ENCODE results near the gene VPS11. TPM values are rescaled to one million over a fixed set of nuclear protein-coding genes. Genes with fewer than 3 reads are reported as not detected.
A peak's percentile ranks its signal among the peaks of the same experiment; 100 is the strongest.

The VPS11 gene
- total RNA-seq, 1 experiment from 2014 or later = 48.7 TPM

DNA sequence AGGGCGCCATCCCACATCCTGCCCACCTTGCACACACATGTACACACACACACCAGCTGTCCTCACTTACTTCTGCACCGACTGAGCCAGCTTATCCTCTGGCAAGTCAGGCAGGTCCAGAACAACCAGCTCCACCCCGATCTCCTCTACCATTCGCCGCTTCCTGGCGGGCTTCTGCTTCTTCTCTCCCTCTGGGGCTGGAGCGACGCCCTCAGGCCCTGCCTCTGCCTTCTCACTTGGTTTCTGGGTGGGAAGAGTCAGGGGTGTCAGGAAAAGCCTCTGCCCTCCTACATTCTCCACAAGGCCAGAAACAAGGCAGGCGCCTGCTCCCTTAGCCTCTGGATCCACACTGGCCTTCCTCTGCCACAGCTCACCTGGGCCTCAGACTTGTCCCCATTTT is 19.0 kb upstream of the VPS11 start:
- Histone ChIP-seq H3K4me2 (ENCODE audit: low read length) (no peak overlapping the region), H3K36me3 (ENCODE audit: low read depth, low read length) (peaks cover 69% of the 10 kb centered on the region), H4K20me1 (ENCODE audit: low read length) (no peaks in the 10 kb centered on the region), H3K4me3 (ENCODE audit: low read length) (no peak overlapping the region), H3K9me3 (ENCODE audit: low read length) (no peaks in the 10 kb centered on the region), H2AFZ (ENCODE audit: low read length) (no peak overlapping the region), H3F3A (ENCODE audit: low read length, unreplicated experiment) (no peaks in the 10 kb centered on the region), H3K79me2 (ENCODE audit: low read length) (no peaks in the 10 kb centered on the region), H3K9me2 (replicated peaks; ENCODE audit: low read length) (no peaks in the 10 kb centered on the region), H3K27me3 (ENCODE audit: low read length) (no peaks in the 10 kb centered on the region), H3K27ac (ENCODE audit: low read length) (no peak overlapping the region), H3K9ac (ENCODE audit: low read length) (no peak overlapping the region), H3K4me1 (ENCODE audit: insufficient read depth, low read length) (no peaks in the 10 kb centered on the region)
- CTCF ChIA-PET = no interaction called here
- ATAC-seq (no peak), DNase-seq (no peak)
- no TSS peak for BruUV-seq (replicated peaks)
- POLR2A ChIA-PET (ENCODE audit: unreplicated experiment) = no interaction called here
- intact Hi-C loops (cut with micrococcal nuclease) = no loop called here
- TF ChIP-seq EZH2 (IDR thresholded peaks at IDR 0.05; ENCODE audit: low read length, unreplicated experiment) (no peak), CTCF (conservative IDR thresholded peaks at IDR 0.05; ENCODE audit: low read depth, low read length) (no peak), EZH2phosphoT487 (IDR thresholded peaks at IDR 0.05; ENCODE audit: borderline replicate concordance, low read length) (no peak)

DNA sequence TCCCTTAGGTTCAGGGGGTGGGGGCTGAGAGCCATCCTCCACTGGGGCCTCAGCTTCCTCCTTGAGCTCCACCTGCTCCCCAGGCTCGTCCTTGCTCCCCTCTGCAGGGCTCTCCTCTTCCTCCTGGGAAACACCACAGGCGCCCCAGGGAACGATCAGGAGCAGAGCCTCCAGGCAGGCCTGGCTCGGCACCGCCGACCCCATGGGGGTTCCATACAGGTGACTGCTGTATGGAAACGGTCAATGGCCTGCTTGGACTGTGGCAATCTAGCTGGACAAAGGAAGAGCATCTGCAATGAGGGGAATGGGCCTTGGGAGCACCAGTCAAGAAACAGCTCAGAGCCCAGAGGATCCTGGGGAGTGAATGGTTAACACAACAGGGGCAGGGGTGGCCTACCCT is 18.5 kb upstream of the VPS11 start:
- no peaks in the 10 kb centered on the region for H3F3A ChIP-seq (ENCODE audit: low read length, unreplicated experiment)
- CTCF ChIA-PET = no interaction called here
- H3K36me3 ChIP-seq (ENCODE audit: low read depth, low read length) = peaks cover 73% of the 10 kb centered on the region
- intact Hi-C loops (cut with micrococcal nuclease) = no loop called here
- no TSS peak for BruUV-seq (replicated peaks)
- H3K9me3 ChIP-seq (ENCODE audit: low read length) = no peaks in the 10 kb centered on the region
- H3K79me2 ChIP-seq (ENCODE audit: low read length) = 0 out of 2 replicates have a peak, but pooled peaks cover 4% of the 10 kb centered on the region
- H3K9ac ChIP-seq (ENCODE audit: low read length) = no peak overlapping the region
- H3K4me3 ChIP-seq (ENCODE audit: low read length) = no peak overlapping the region
- H3K4me2 ChIP-seq (ENCODE audit: low read length) = no peak overlapping the region
- POLR2A ChIA-PET (ENCODE audit: unreplicated experiment) = no interaction called here
- no peaks in the 10 kb centered on the region for H4K20me1 ChIP-seq (ENCODE audit: low read length)
- no peaks in the 10 kb centered on the region for H3K9me2 ChIP-seq (replicated peaks; ENCODE audit: low read length)
- DNase-seq (no peak), ATAC-seq (no peak)
- no peak for TF ChIP-seq EZH2phosphoT487 (IDR thresholded peaks at IDR 0.05; ENCODE audit: borderline replicate concordance, low read length)
- no peak for TF ChIP-seq EZH2 (IDR thresholded peaks at IDR 0.05; ENCODE audit: low read length, unreplicated experiment)
- no peak for TF ChIP-seq CTCF (conservative IDR thresholded peaks at IDR 0.05; ENCODE audit: low read depth, low read length)
- H2AFZ ChIP-seq (ENCODE audit: low read length) = no peak overlapping the region
- H3K4me1 ChIP-seq (ENCODE audit: insufficient read depth, low read length) = no peaks in the 10 kb centered on the region
- no peak overlapping the region for H3K27ac ChIP-seq (ENCODE audit: low read length)
- H3K27me3 ChIP-seq (ENCODE audit: low read length) = no peaks in the 10 kb centered on the region

DNA sequence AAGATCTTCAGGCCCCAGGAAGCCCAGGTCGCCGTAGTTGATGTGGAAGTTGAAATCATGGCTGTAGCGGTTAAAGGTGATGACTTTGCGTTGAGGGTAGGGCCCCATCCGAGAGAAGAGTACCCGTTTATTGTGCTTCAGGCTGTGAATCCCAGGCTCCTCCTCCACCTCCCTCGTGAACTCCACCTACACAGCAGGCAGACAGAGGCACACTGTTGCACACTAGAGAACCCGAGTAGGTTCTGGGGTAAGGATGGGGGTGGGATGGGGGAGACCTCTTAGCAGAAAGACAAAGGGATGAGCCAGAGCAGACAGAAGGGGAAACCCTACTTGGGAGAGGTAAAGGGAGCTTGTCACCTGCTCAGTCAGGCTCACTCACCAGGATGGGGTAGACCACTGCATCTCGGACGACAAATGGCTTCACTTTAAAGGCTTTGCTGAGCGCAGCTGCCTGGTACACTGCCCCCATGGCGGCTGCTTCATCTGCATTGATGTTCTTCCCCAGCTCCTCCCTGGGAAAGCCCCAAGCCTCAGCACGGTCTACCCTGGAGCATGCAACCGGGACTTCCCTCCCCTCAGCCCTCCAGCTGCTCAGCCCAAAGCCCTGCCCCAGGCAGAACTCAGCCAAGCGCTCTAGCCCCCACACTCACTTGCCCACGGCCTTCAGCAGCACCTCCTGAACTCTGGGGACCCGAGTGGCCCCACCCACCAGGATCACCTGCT is 16.0 kb upstream of the VPS11 start:
- H3K9ac ChIP-seq (ENCODE audit: low read length) = no peak overlapping the region

More for the DNA sequence above, 16.0 kb upstream of the VPS11 start:
- Histone ChIP-seq H3K36me3 (ENCODE audit: low read depth, low read length) (peaks cover 77% of the 10 kb centered on the region), H4K20me1 (ENCODE audit: low read length) (0 out of 2 replicates have a peak, but pooled peaks cover 10% of the 10 kb centered on the region), H3K9me2 (replicated peaks; ENCODE audit: low read length) (no peaks in the 10 kb centered on the region), H3K4me2 (ENCODE audit: low read length) (no peak overlapping the region), H3K4me1 (ENCODE audit: insufficient read depth, low read length) (peaks cover 8% of the 10 kb centered on the region), H3K79me2 (ENCODE audit: low read length) (peaks cover 29% of the 10 kb centered on the region), H3K27me3 (ENCODE audit: low read length) (no peaks in the 10 kb centered on the region), H3K9me3 (ENCODE audit: low read length) (no peaks in the 10 kb centered on the region), H2AFZ (ENCODE audit: low read length) (no peak overlapping the region), H3K27ac (ENCODE audit: low read length) (no peak overlapping the region), H3K4me3 (ENCODE audit: low read length) (no peak overlapping the region), H3F3A (ENCODE audit: low read length, unreplicated experiment) (no peaks in the 10 kb centered on the region)
- intact Hi-C loops (cut with micrococcal nuclease) = no loop called here
- ChIA-PET POLR2A (ENCODE audit: unreplicated experiment) (no interaction called here), CTCF (no interaction called here)
- TSS peak; percentile 2 for BruUV-seq (replicated peaks)
- no peak for ATAC-seq
- no peak for DNase-seq
- no peak for TF ChIP-seq CTCF (conservative IDR thresholded peaks at IDR 0.05; ENCODE audit: low read depth, low read length)

Data from PC-3 (cell line).